GM21723 (cell line): ENCODE data around the gene RAB37.

Experiments
- ATAC-seq: cut with Tn5 transposase; IDR thresholded peaks from one replicate; pipeline ENCODE4 v1.9.1; 2021; ENCODE audit warnings: mild to moderate bottlenecking, moderate library complexity; ENCODE audit not compliant: unreplicated experiment

RAB37 gene

GRCh38 chr17:74728033-74728701 is 8.9 kb upstream of the RAB37 start:
- no peak for ATAC-seq

- no peak for ATAC-seq
Observed at GRCh38 chr17:74728702-74729075, 8.4 kb upstream of the RAB37 start.

GRCh38 chr17:74729368-74729767 is 7.7 kb upstream of the RAB37 start:
- ATAC-seq, result no peak

- ATAC-seq, result no peak
Observed at GRCh38 chr17:74729866-74730265, 7.2 kb upstream of the RAB37 start.

- no peak for ATAC-seq
Observed at GRCh38 chr17:74730491-74731346, 6.3 kb upstream of the RAB37 start.

GRCh38 chr17:74731347-74731605 is 5.8 kb upstream of the RAB37 start:
- no peak for ATAC-seq

- ATAC-seq, result no peak
Observed at GRCh38 chr17:74732042-74732867, 4.8 kb upstream of the RAB37 start.

- ATAC-seq, result no peak
Observed at GRCh38 chr17:74733365-74734122, 3.5 kb upstream of the RAB37 start.

GRCh38 chr17:74734256-74734655 is 2.8 kb upstream of the RAB37 start:
- no peak for ATAC-seq

GRCh38 chr17:74737299-74738050 is 419 bp downstream of the RAB37 start:
- no peak for ATAC-seq

GRCh38 chr17:74738051-74738996 is 1.3 kb downstream of the RAB37 start:
- ATAC-seq, result peak; percentile 58

- ATAC-seq, result no peak
Observed at GRCh38 chr17:74739227-74739831, 2.3 kb downstream of the RAB37 start.

GRCh38 chr17:74740173-74740572 is 3.1 kb downstream of the RAB37 start:
- no peak for ATAC-seq

- no peak for ATAC-seq
Observed at GRCh38 chr17:74740641-74741387, 3.8 kb downstream of the RAB37 start.

GRCh38 chr17:74742153-74742515 is 5.1 kb downstream of the RAB37 start:
- no peak for ATAC-seq

GRCh38 chr17:74742978-74743545 is 6.0 kb downstream of the RAB37 start:
- no peak for ATAC-seq

GRCh38 chr17:74743755-74744154 is 6.7 kb downstream of the RAB37 start:
- ATAC-seq, result no peak

GRCh38 chr17:74744349-74744713 is 7.3 kb downstream of the RAB37 start:
- ATAC-seq, result no peak
